Uterus (tissue), 2 donors: ENCODE results near the gene MSI2.

Source experiments
- POLR2A ChIP-seq, 2 donors: fragments of 450-650 bp; IDR thresholded peaks; one replicate each; pipeline ENCODE4 v1.6.1; 2016; ENCODE audit warnings: antibody characterized with exemption in 2 of 2, mild to moderate bottlenecking in 1 of 2, moderate library complexity in 1 of 2
- TF ChIP-seq, protein P1 (sequence below), 4 experiments: fragments of 200-600 bp in 2 of 4; fragments of 450-650 bp in 2 of 4; sonication (generic) in 2 of 4; IDR thresholded peaks; one replicate each; pipeline ENCODE4 v1.5.1; 2016 to 2019; ENCODE audit warnings: antibody characterized with exemption in 4 of 4, mild to moderate bottlenecking in 2 of 4, moderate library complexity in 1 of 4

DNA sequence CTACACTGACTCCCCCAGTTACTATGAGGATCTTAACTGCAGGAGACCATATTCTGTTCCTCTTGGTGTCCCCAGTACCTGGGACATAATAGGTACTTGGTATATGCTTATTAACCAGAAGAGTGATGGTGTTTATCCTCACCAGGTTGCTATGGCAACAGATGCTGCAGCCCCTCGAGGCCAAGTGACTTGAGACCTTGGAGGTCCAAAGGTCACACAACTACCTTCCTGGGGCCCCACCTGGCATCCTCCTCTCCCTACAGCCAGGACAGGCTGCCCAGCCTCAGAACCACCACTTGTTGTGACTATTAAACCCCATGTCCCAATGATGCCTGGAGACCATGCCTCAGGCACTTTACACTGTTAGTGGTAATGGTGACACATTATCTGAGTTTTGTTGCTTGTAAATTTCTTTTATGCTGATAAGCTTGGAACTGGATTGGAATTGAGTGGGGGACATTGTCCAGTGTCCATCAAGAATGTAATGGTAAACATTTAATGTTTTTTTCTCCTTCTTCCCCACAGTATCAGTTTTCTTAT, 299.4 kb downstream of the MSI2 start:
- TF ChIP-seq, protein P1, sequence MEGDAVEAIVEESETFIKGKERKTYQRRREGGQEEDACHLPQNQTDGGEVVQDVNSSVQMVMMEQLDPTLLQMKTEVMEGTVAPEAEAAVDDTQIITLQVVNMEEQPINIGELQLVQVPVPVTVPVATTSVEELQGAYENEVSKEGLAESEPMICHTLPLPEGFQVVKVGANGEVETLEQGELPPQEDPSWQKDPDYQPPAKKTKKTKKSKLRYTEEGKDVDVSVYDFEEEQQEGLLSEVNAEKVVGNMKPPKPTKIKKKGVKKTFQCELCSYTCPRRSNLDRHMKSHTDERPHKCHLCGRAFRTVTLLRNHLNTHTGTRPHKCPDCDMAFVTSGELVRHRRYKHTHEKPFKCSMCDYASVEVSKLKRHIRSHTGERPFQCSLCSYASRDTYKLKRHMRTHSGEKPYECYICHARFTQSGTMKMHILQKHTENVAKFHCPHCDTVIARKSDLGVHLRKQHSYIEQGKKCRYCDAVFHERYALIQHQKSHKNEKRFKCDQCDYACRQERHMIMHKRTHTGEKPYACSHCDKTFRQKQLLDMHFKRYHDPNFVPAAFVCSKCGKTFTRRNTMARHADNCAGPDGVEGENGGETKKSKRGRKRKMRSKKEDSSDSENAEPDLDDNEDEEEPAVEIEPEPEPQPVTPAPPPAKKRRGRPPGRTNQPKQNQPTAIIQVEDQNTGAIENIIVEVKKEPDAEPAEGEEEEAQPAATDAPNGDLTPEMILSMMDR (IDR thresholded peaks at IDR 0.05) = no peak
- TF ChIP-seq POLR2A (IDR thresholded peaks at IDR 0.05) = no peak
